ENCODE measurements around the gene MYOM1. TPM values are rescaled to one million over a fixed set of nuclear protein-coding genes. Genes with fewer than 3 reads are reported as not detected.

Gene MYOM1
- total RNA-seq, 1 donor from 2014 or later = 1.2 TPM

- no peak for DNase-seq (ENCODE audit: extremely low spot score in 2 of 2)
- no peaks in the 10 kb centered on the region for H3K27me3 ChIP-seq
- no peaks in the 10 kb centered on the region for H3K36me3 ChIP-seq
- intact Hi-C loops (cut with DNase I) = no loop called here
- no peak overlapping the region for H3K4me3 ChIP-seq
- no peaks in the 10 kb centered on the region for H3K4me1 ChIP-seq
- TF ChIP-seq CTCF (IDR thresholded peaks at IDR 0.05) = no peak
- TF ChIP-seq POLR2AphosphoS5 (IDR thresholded peaks at IDR 0.05; ENCODE audit: insufficient read depth in 1 of 2, low read depth in 1 of 2) = no peak
- TF ChIP-seq POLR2A (IDR thresholded peaks at IDR 0.05) = no peak
- H3K9me3 ChIP-seq = no peaks in the 10 kb centered on the region
- H3K27ac ChIP-seq = no peak overlapping the region
These were observed 10.9 kb upstream of the MYOM1 start for GRCh38 chr18:3230401-3231334.

- Histone ChIP-seq H3K27ac (no peak overlapping the region), H3K4me1 (no peaks in the 10 kb centered on the region), H3K9me3 (no peaks in the 10 kb centered on the region), H3K4me3 (no peak overlapping the region), H3K36me3 (no peaks in the 10 kb centered on the region), H3K27me3 (no peaks in the 10 kb centered on the region)
- intact Hi-C loops (cut with DNase I) = no loop called here
- DNase-seq (ENCODE audit: extremely low spot score in 2 of 2) = no peak
- TF ChIP-seq POLR2AphosphoS5 (IDR thresholded peaks at IDR 0.05; ENCODE audit: insufficient read depth in 1 of 2, low read depth in 1 of 2) (no peak), POLR2A (IDR thresholded peaks at IDR 0.05) (no peak), CTCF (IDR thresholded peaks at IDR 0.05) (no peak)
These were observed 6.3 kb upstream of the MYOM1 start for GRCh38 chr18:3226048-3226447.

- Histone ChIP-seq H3K27ac (no peak overlapping the region), H3K9me3 (no peaks in the 10 kb centered on the region), H3K4me3 (no peak overlapping the region), H3K36me3 (no peaks in the 10 kb centered on the region), H3K4me1 (no peaks in the 10 kb centered on the region), H3K27me3 (no peaks in the 10 kb centered on the region)
- no peak for DNase-seq (ENCODE audit: extremely low spot score in 2 of 2)
- intact Hi-C loops (cut with DNase I) = no loop called here
- TF ChIP-seq POLR2A (IDR thresholded peaks at IDR 0.05) = no peak
- TF ChIP-seq CTCF (IDR thresholded peaks at IDR 0.05) = no peak
- TF ChIP-seq POLR2AphosphoS5 (IDR thresholded peaks at IDR 0.05; ENCODE audit: insufficient read depth in 1 of 2, low read depth in 1 of 2) = no peak
These were observed 5.8 kb upstream of the MYOM1 start for GRCh38 chr18:3225588-3225987.

GRCh38 chr18:3224223-3224622, 4.5 kb upstream of the MYOM1 start:
- Histone ChIP-seq H3K9me3 (no peaks in the 10 kb centered on the region), H3K36me3 (no peaks in the 10 kb centered on the region), H3K27ac (no peak overlapping the region), H3K4me1 (no peaks in the 10 kb centered on the region), H3K27me3 (no peaks in the 10 kb centered on the region), H3K4me3 (no peak overlapping the region)
- no peak for DNase-seq (ENCODE audit: extremely low spot score in 2 of 2)
- intact Hi-C loops (cut with DNase I) = no loop called here
- TF ChIP-seq CTCF (IDR thresholded peaks at IDR 0.05) = no peak
- TF ChIP-seq POLR2A (IDR thresholded peaks at IDR 0.05) = no peak
- no peak for TF ChIP-seq POLR2AphosphoS5 (IDR thresholded peaks at IDR 0.05; ENCODE audit: insufficient read depth in 1 of 2, low read depth in 1 of 2)

GRCh38 chr18:3223356-3223755, 3.6 kb upstream of the MYOM1 start:
- TF ChIP-seq CTCF (IDR thresholded peaks at IDR 0.05) = no peak
- TF ChIP-seq POLR2A (IDR thresholded peaks at IDR 0.05) = no peak
- TF ChIP-seq POLR2AphosphoS5 (IDR thresholded peaks at IDR 0.05; ENCODE audit: insufficient read depth in 1 of 2, low read depth in 1 of 2) = no peak
- H3K27ac ChIP-seq = no peak overlapping the region
- no peaks in the 10 kb centered on the region for H3K9me3 ChIP-seq
- H3K36me3 ChIP-seq = no peaks in the 10 kb centered on the region
- DNase-seq (ENCODE audit: extremely low spot score in 2 of 2) = no peak
- H3K27me3 ChIP-seq = no peaks in the 10 kb centered on the region
- intact Hi-C loops (cut with DNase I) = no loop called here
- H3K4me3 ChIP-seq = no peak overlapping the region
- no peaks in the 10 kb centered on the region for H3K4me1 ChIP-seq
